GM19238 (cell line): ENCODE measurements around the gene CARD19.
A peak's percentile ranks its signal among the peaks of the same experiment; 100 is the strongest.

Source experiments
- DNase-seq: peaks from one replicate; pipeline ENCODE4 v3.0.0; 2011; ENCODE audit warnings: low spot score; ENCODE audit not compliant: insufficient read length

Gene CARD19

GRCh38 chr9:93061791-93062763 lies 33.9 kb upstream of the CARD19 start:
- peak; percentile 67 for DNase-seq

GRCh38 chr9:93064392-93065134 lies 31.5 kb upstream of the CARD19 start:
- peak; percentile 89 for DNase-seq

- DNase-seq: no peak
Measured at GRCh38 chr9:93065135-93065720, 30.8 kb upstream of the CARD19 start.

GRCh38 chr9:93066978-93067603 lies 28.9 kb upstream of the CARD19 start:
- no peak for DNase-seq

GRCh38 chr9:93068956-93069355 lies 27.1 kb upstream of the CARD19 start:
- DNase-seq: no peak

- DNase-seq: no peak
Measured at GRCh38 chr9:93071464-93071863, 24.6 kb upstream of the CARD19 start.

GRCh38 chr9:93072383-93072795 lies 23.6 kb upstream of the CARD19 start:
- no peak for DNase-seq

- no peak for DNase-seq
Measured at GRCh38 chr9:93076101-93076791, 19.8 kb upstream of the CARD19 start.

- DNase-seq: no peak
Measured at GRCh38 chr9:93076792-93077128, 19.3 kb upstream of the CARD19 start.

GRCh38 chr9:93077367-93077766 lies 18.6 kb upstream of the CARD19 start:
- DNase-seq: no peak

GRCh38 chr9:93077811-93078210 lies 18.2 kb upstream of the CARD19 start:
- DNase-seq: no peak

- no peak for DNase-seq
Measured at GRCh38 chr9:93079371-93079770, 16.6 kb upstream of the CARD19 start.

- DNase-seq: no peak
Measured at GRCh38 chr9:93080406-93080805, 15.6 kb upstream of the CARD19 start.

GRCh38 chr9:93081081-93081529 lies 14.9 kb upstream of the CARD19 start:
- DNase-seq: no peak

- no peak for DNase-seq
Measured at GRCh38 chr9:93081931-93082330, 14.1 kb upstream of the CARD19 start.

- no peak for DNase-seq
Measured at GRCh38 chr9:93082841-93083411, 13.1 kb upstream of the CARD19 start.

GRCh38 chr9:93083592-93084470 lies 12.2 kb upstream of the CARD19 start:
- no peak for DNase-seq

GRCh38 chr9:93084471-93084881 lies 11.5 kb upstream of the CARD19 start:
- no peak for DNase-seq

- no peak for DNase-seq
Measured at GRCh38 chr9:93085676-93086075, 10.3 kb upstream of the CARD19 start.
